GM12865 (cell line): ENCODE measurements around the gene ST3GAL4.

Source experiments
- DNase-seq: peaks from one replicate; pipeline ENCODE4 v3.0.0; 2010; ENCODE audit warnings: low read depth
- H3K4me3 ChIP-seq: 2 replicates; pipeline ENCODE4 v1.5.1; 2011; ENCODE audit warnings: mild to moderate bottlenecking, low read depth, low read length, control low read depth
- CTCF ChIP-seq: IDR thresholded peaks from 2 replicates; pipeline ENCODE4 v1.5.1; 2011; ENCODE audit warnings: low read length, control low read depth, low read depth, inconsistent platforms; ENCODE audit not compliant: insufficient read depth; ENCODE audit errors: missing control alignments

Gene ST3GAL4

GRCh38 chr11:126337126-126337473 is 18.4 kb upstream of the ST3GAL4 start:
- TF ChIP-seq CTCF = no peak
- DNase-seq = no peak
- no peak overlapping the region for H3K4me3 ChIP-seq

DNA sequence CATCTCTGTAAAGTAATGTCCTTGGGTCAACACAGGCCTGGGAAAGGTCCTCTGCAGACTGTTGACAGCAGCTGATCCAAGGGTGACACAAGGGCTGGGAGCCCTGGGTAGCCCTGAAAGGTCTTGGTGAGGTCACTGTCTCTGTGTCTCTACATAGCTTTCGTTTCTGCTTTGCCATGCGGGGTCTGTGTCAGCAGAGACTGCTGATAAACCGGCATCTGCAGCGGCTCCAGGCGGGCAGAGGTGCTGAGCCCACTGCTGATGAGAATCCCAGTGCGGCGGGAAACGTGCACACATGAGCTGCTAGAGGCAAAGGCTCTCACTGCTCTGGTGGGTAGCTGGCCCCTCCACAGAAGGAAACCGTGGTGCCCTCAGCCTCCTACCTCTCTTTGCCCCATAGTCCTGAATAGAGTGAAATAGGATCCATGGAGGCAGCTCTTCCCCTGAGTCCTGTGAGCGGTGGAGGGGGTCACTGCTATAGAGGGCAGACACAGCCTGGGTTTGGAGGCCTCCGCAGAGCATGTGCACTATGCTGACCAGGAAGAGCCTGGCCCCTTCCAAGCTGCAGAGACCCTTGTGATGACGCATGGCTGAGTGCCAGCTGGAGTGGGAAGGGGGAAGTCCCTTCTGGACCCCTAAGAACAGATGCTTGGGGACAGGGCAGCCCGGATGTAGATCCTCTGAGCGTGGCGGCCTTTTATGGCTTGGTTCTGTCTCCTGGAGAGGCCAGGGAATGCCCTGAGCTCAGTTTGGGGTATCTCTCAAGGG is 17.8 kb upstream of the ST3GAL4 start:
- TF ChIP-seq CTCF = no peak
- peak; percentile 28 for DNase-seq
- H3K4me3 ChIP-seq = no peak overlapping the region

DNA sequence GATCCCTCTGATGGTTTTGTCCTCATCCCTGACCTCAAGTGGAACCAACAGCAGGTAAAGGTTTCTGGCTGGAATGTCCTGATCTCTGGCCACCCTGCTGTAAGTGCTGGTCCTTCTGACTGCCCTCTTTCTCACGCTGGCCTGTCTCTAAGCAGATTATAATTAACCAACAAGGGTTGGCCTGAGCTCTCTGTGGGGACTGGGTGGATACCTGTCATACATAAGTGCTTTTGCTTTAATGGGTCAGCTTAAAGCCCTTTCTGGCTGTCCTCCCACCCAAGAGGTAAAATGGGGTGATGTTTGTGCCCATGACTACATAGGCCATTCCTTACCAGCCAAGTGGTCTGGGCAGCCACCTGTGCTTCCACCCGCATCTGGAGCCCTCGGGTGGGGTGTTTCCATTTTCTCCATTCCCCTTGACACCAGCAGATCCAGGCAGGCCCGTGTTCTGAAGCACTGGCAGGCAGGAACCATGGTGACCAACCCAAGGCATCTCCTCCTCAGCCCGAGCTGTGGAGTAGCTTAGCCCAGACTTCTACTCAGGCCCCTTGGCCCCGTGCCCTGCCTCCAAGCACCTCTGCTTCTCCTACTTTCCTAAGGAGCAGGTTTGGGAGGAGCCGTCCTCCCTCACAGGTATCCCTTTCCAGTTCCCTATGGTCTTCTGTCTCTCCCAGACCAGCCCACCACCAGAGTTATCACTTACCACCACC is 17.0 kb upstream of the ST3GAL4 start:
- DNase-seq = no peak
- TF ChIP-seq CTCF = no peak
- no peak overlapping the region for H3K4me3 ChIP-seq

DNA sequence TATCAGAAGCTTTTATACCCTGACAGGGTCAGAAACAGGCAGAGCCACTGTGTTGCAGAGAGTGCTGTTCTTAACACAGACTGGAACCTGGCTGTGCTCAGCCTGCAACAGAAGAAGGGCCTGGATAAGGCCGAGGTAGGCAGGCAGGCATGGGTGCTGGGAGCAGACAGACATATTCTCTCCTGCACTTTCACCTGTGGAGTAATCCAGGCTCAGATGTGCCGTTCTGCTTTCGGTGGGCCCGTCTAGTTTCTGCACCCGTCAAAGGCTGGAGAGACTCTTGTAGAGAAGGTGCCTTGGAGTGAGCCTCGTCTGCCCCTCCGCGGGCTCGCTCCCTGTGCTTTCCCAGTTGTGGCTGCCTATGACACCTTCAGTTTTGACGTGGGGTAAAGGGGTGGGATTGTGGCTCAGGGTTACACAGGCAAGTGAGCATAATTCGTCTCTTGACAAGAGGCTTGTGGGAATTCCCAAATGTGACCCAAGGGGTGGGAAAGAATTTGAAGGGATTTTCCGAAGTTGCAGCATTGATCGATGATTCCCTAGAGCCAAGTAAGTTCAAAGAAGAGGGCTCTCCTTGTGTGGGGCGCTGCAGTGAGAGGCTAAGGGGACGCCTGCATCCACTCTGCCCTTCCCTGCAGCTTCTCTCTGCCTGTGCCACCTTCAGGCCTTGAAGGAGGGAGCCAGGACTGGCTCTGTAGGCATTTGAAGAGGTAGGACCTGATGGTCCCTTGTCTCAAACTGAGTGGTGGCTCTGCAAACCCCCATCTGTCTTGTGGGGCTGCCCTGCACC is 16.2 kb upstream of the ST3GAL4 start:
- TF ChIP-seq CTCF = no peak
- no peak for DNase-seq
- no peak overlapping the region for H3K4me3 ChIP-seq

- no peak overlapping the region for H3K4me3 ChIP-seq
- TF ChIP-seq CTCF = no peak
- DNase-seq = no peak
Measured at GRCh38 chr11:126339863-126340434, 15.5 kb upstream of the ST3GAL4 start.

DNA sequence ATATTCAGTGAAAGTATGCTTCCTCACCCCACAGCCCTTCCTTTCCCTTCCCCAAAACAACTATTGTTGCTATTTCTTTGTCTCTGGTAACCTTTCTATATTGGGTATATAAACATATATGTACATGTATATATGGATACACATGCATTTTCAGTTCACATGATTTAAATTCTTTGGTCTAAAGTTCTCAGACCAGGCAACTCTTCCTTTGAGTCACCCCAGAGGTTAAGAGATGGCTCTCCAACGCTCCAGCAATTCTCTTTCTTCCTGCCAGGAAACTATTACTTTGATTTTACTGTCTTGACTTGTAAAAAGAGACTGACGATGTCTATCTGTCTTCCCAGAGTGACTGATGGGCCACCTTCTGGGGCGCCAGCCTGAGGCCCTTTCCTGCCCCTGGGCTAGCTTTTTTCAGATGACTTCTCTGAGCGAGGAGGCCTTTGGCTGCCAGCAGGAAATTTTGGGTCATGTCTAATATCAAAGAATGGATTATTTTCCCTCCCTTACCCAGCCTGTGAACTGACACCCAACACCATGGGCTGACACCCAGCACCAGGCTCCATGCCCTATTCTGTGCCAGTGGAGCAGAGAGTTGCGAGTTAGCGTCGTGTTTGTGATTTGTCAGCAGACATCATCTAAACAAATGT is 14.4 kb upstream of the ST3GAL4 start:
- peak; percentile 70 for DNase-seq

More for the DNA sequence above, 14.4 kb upstream of the ST3GAL4 start:
- no peak overlapping the region for H3K4me3 ChIP-seq
- TF ChIP-seq CTCF = no peak
